HG02623 (cell line): Measurements from ENCODE around the gene EDDM13.
"Not testable (repeated sequence)": the region's sequence is repeated elsewhere in the genome, so short reads cannot be mapped to it uniquely, and the experiment has no call there.

Experiments used
- ATAC-seq: cut with Tn5 transposase; IDR thresholded peaks from one replicate; pipeline ENCODE4 v1.9.1; 2021; ENCODE audit warnings: moderate library complexity; ENCODE audit not compliant: unreplicated experiment

EDDM13 gene, protein sequence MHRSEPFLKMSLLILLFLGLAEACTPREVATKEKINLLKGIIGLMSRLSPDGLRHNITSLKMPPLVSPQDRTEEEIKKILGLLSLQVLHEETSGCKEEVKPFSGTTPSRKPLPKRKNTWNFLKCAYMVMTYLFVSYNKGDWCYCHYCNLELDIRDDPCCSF

DNA sequence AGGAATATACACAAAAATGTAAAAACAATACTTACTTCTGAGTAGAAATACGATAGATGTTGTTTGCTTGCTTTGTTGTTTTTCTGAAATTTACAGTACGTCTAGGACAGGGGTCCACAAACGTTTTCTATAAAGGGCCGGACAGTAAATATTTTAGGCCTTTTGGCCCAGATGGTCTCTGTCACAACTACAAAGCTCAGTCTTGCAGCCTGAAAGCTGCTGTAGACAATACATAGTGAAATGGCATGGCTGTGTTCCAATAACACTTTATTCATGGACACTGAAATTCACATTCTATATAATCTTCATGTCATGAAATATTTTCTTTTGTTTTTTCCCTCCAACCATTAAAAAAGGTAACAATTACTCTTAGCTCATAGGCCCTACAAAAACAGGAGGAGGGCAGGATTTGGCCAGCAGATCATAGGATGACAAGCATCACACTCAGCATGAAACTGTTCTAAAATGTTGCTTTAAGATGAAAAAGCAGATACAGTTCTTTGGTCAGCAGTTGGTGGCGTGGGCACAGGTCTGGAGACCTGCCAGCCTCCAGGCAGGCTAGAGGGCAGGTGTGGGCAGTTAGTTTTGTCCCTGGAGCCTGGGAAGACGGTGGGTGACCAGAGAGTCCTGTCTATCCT, at the start of gene EDDM13:
TSS of gene EDDM13 (plus strand) at position 588 of the 638 bp plus-strand sequence. CDS start 87 bp downstream, outside the sequence.
- ATAC-seq = no peak

DNA sequence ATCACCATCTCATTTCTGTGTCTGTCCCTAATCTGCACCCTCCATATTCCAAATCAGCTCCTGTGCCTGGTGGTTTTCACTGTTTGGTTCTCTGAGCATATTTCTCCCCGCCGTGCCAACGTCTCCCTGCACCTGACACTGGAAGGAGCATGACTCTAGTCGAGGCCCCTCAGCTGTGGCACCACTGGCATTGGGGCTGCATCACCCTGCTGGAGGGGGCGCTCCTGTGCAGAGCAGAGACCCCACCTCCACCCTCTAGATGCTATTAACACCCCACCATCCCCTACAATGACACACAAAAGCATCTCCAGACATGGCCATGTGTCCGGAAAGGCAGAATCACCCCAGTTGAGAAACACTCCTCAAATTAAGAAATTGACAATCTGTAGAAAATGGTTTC, 49.6 kb upstream of the EDDM13 start:
- no peak for ATAC-seq

DNA sequence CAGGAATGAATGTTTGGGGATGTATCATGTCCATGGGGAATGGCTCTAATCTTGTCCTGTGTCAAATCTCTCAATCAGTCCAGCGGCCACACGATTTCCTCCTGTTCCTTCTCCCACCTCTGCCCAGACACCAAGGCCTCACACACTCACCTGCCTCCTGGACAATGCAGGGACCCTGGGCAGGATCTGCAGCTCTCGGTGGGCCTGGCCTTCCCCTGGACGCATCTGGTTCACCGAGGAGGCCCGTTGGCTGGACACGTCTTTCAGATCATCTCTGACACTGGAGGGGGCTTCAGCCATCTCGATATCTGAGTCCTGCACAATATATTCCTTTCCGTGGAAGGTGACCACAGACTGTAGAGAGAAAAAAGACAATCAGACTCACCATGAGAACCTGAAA, 49.1 kb upstream of the EDDM13 start:
- no peak for ATAC-seq

DNA sequence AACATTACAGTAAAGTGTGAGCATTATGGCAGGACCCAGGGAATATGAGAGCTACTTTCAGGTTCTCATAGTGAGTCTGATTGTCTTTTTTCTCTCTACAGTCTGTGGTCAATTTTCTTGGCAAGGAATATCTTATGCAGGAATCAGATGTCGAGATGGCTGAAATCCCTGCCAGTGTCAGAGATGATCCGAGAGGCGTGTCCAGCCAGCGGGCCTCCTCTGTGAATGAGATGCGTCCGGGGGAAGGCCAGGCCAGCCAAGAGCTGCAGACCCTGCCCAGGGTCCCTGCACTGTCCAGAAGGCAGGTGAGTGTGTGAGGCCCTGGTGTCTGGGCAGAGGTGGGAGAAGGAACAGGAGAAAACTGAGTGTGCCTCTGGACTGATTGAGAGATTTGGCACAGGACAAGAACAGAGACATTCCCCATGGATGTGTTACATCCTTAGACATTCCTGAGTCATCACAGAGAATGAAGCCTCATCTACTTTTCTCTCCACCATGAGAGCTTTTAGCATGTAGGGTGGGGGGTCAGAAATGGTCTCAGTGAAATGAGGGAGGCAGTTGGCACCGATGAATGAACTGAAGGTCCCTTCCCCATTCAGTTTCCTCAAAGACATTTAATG, 27.3 kb upstream of the EDDM13 start:
- ATAC-seq = no peak

DNA sequence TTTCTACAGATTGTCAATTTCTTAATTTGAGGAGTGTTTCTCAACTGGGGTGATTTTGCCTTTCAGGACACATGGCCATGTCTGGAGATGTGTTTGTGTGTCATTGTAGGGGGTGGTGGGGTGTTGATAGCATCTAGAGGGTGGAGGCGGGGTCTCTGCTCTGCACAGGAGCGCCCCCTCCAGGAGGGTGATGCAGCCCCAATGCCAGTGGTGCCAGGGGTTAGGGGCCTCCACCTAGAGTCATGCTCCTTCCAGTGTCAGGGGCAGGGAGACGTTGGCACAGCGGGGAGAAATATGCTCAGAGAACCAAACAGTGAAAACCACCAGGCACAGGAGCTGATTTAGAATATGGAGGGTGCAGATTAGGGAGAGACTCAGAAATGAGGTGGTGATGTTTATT, 26.8 kb upstream of the EDDM13 start:
- ATAC-seq = not testable (repeated sequence)

DNA sequence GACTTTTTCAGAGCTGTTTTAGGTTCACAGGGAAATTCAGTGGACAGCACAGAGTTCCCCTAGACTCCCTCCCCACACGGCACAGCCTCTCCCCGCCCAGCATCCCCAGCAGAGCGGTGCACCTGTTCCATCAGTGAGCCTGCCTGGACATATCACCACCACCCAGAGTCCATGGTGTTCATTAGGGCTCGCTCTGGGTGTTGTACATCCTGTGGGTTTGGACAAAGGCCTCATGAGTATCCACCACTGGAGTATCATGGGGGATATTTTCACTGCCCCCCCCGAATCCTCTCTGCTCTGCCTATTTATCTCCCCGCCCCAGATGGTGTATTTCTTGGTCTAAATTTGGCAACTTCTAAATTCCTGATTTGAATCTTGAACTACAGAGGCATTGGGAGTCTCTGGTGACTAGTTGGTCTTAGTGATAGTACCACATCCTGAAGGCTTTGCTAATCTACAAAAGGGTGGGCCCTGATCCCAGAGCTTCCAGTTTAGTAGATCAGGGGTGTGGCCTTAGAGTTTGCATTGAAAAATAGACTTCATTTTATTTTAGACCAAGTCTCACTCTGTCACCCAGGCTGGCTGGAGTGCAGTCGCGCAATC, 23.7 kb upstream of the EDDM13 start:
- ATAC-seq = not testable (repeated sequence)

DNA sequence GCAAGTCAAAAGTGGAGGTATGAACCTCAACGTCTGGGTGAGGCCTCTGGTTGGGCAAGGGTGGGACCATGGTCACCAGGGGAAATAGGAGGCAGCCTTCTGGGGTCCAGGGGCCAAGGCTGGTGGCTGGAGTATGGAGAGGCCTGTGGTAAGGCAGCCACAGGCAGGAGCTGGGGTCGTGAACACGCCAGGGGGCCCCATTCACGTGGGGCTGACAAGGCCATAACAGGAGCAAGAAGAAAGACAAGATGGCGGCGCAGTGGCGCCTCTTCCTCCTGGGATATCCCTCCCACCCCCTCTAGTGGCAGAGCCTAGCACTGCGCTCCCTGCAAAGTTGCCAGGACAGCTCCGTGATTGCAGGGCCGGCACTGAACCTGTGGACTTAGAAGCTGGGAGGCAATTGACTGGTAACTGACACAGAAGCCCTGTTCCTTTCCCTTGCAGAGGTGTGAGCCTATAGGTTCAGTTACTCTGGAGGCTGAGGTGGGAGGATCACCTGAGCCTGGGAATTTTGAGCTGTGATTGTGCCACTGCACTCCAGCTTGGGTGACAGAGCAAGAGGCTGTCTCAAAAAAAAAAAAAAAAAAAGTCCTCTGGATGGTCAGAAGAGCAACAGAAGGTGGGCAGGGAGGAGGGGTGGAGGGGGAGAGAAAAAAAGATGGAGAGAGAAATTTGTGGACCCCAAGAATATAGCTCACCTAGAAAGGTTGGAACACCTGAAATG, 19.7 kb upstream of the EDDM13 start:
- no peak for ATAC-seq

DNA sequence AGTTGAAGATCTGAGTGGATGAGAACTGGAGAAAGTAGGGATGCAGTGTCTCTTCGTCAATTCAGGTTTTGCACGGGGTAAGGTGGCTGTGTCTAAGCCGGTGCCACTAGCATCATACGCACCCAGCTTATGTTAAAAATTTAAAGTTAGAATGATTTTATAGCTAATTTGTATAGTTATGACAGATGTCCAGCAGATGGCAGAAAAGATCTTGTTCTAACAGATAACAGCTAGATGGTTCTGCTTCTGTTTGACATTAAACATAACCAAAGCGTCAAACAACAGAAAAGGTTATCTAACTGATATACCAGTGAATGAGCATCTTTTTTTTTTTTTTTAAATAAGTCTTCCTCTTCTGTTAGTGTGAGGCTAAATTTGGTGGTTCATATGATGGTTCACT, 18.8 kb upstream of the EDDM13 start:
- ATAC-seq = no peak

DNA sequence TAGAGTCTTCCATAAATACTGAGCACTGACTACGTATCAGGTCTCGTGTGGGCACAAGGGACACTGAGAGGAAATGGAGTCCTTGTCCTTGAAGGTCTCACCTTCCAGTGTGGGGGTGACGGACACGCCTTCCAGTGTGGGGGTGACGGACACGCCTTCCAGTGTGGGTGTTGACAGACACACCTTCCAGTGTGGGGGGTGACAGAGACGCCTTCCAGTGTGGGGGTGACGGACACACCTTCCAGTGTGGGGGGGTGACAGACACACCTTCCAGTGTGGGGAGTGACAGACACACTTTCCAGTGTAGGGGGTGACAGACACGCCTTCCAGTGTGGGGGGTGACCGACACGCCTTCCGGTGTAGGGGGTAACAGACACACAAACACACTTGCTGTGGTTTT, 14.3 kb upstream of the EDDM13 start:
- ATAC-seq = no peak

DNA sequence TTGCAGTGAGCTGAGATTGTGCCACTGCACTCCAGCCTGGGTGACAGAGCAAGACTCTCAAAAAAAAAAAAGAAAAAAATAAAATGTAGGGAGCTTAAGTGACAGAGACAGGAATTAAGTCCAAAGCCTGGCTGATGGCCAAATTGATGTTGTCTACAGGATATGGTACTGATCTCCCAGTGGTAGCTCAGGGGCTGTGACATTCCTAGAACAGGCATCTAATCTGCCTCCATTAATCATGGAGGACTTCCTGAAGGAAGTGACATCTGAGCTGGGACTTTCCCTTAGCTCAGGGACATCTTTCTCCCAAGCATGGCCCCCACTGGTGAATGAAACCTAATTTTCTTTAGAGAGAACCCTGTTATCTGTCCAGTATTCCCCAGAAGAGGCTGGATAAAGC, 11.4 kb upstream of the EDDM13 start:
- ATAC-seq = no peak

DNA sequence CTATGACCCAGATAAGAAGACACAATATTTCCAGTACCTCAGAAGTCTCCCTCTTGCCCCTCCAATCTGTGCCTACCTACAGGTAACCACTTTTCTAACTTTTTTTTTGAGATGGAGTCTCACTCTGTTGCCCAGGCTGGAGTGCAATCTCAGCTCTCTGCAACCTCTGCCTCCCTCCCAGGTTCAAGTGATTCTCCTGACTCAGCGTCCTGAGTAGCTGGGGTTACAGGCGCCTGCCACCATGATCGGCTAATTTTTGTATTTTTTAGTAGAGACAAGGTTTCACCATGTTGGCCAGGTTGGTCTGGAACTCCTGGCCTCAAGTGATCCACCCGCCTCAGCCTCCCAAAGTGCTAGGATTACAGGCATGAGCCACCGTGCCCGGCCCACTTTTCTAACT, 10.6 kb upstream of the EDDM13 start:
- ATAC-seq = not testable (repeated sequence)

DNA sequence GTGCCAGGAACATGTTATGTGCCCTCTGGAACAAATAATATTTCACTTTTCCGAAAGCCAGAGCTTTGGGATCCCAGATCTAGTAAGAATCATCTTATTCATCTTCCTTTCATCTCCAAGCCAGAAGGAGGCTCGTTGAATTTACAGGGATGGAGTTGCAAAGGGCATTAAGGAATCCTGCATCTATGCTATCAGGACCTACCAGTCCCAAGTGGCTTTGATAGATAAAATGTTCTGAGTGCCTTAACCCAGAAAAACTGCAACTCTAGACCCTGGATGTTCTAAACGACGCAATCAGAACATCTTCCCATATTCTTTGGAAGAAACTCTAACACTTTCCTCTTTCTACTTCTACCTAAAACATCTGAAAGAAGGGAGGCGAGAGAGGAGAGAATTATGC, 9.2 kb upstream of the EDDM13 start:
- ATAC-seq = no peak

DNA sequence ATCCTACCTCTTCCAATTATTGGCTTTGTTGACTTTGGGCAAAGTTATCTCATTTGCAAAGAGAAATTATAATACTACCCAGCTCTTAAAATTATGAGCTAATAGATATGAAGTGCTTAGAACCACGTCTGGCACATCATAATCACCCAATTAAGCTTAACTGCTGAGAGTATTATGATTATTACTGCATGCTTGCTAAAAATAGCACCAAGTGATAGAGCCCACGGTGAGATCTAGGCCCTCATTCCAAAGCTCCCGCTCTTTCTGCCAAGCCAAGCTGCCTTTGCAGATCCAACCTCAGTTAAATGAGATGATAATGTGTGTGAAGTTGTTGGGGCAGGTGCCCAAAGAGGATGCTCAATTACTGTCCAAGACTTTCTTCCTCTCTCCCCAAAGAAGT, 6.5 kb upstream of the EDDM13 start:
- no peak for ATAC-seq

DNA sequence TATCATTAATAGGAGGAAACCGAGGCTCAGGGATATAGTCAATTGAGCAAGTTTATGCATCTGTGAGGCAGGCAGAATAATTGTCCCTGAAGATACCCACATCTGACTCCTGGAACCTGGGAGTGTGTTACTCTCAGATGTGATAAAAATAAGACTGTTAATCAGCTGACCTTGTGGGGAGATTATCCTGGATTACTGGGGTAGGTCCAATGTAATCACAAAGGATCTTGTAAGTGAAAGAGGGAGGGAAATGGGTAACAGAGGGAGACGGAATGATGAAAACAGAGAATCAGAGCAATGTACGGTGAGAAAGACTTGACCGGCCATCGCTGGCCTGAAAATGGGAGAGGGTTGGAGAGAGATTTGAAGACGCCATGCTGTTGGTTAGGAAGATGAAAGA, 3.2 kb upstream of the EDDM13 start:
- no peak for ATAC-seq

DNA sequence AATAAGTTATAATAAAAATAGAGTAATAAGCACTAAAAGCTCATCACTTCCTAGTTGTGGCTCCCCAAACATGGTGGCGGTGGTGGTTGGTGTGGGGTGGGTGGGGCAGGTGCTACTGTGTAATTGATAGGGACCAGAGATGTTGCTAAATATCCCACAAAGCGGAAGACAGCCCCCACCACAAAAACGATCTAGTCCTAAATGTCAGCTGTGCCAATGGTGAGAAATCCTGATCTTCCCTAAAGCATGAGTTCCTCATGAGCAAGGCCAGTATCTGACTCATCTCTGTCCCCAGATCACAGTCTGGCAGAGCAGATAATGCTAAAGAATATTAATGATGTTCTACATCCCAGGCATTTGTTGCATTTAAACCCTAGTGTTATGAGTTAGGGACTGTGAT, 1.9 kb upstream of the EDDM13 start:
- ATAC-seq = no peak

DNA sequence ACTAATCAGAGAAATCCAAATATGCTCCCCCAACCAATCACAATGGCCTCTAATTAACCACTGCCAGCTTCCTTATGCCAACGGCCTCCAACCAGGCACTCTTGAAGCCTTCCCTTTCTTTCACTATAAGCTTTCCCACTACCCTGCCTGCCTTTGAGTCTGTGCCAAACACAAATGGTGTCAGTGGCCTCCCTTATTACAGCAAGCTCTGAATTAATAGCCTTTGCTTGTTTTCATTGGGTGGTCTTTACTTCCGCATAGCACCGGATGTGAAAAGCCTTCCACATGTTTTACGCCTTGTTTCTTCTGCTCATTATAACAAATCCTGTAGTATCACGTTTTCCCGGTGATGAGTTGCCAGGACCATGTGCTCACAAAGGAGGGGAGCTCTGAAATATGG, 1.4 kb upstream of the EDDM13 start:
- no peak for ATAC-seq

DNA sequence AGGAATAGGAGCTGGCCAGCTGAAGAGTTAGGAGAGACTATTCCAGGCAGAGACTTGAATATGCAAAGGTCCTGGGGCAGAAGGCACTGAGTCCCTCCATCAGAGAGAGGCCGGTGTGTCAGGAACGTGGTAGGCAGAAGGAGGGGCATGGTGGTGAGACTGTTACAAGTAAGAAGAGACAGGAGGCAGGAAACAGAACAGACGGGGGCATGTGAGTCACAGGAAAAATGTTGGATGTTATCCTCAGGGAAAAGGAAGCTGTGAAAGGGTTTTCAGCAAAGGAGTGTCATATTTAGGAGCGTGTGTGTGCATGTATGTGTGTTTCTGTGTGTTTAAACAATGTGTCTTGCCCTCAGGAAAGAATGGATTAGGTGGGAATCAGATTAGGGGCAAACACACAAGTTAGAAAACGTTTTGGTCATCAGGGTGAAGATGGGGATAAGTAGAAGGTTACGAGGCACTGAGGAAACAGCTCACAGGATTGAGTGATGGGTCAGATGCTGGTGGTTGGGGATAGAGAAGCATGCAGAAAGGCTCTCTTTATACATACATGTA, 1.1 kb downstream of the EDDM13 start:
- ATAC-seq = no peak

DNA sequence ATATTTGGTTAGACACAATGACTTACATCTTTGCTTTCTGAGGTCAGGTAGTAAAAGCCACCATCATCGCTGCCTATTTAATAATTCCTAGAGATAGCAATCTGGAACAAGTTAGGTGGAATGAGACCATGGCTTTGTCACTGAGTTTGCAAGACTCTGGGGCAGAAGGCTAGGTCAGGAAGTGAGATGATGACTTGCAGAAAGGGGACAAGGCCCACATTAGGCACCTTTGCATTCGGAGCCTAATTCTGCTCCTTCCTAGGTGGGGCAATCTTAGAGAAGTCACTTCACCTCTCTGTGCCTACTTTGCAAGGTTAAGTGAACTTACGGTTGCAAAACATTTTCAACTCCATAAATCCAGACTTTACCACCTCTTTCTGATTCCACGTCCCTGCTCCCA, 10.3 kb downstream of the EDDM13 start:
- no peak for ATAC-seq

DNA sequence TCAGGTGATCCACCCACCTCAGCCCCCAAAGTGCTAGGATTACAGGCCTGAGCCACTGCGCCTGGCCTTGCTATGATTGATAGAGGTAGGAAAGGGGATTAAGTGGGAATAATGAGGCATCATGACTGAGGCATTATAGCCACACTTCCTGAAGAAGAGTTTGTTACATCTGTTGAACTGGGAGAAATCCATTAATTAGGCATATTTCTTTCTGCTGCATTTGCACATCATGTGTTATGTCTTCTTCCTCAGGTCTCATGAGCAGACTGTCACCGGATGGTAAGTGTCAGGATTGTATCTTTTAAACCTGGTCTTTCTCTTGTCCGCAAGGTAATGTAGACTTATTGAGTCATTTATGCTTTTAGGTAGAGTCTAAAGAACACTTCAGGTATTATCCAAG, 12.2 kb downstream of the EDDM13 start:
- no peak for ATAC-seq

DNA sequence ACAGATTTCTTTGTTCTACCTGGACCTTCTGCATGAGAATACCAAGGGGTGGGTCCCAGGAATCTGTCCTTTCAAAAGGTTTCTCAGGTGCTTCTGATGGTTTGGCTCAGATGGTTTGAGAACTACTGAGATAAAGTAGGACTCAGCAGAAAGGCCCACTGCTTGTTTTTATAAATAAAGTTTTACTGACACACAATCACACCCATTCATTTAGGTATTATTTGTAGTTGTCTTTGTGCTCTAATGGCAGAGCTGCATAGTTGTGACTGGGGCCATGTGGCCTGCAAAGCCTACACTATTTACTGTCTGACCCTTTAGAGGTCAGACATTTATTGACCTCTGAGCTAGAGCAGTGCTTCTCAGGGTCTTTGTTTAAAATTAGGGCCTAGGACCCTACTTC, 17.6 kb downstream of the EDDM13 start:
- no peak for ATAC-seq

DNA sequence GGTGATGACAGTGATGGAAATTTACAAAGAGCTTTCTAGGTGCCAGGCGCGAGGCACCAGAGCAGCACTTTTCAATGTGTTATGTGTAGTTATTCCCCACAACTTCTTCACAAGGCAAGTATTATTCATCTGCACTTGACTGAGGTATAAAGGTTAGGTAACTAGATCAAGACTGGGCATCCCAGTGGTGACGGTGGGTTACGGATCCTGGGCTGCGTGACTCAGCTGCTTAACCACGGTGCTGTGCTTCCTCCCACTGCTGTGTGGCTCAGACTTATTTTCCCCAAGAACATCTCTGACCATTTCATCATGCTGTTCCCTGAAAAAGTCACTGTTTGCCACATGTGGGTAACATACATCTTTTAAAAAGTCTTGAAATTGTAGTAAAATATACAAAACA, 19.3 kb downstream of the EDDM13 start:
- no peak for ATAC-seq
